ENCODE results near the gene DENND4A.
"Not testable (repeated sequence)": the region's sequence is repeated elsewhere in the genome, so short reads cannot be mapped to it uniquely, and the experiment has no call there.

DENND4A gene

GRCh38 chr15:65818927-65819562 is 27.0 kb upstream of the DENND4A start:
- no peak for DNase-seq

GRCh38 chr15:65816441-65816840 is 24.3 kb upstream of the DENND4A start:
- DNase-seq = no peak

GRCh38 chr15:65816008-65816407 is 23.9 kb upstream of the DENND4A start:
- not testable (repeated sequence) for DNase-seq

- DNase-seq = not testable (repeated sequence)
Observed at GRCh38 chr15:65814271-65814670, 22.2 kb upstream of the DENND4A start.

GRCh38 chr15:65812916-65813315 is 20.8 kb upstream of the DENND4A start:
- DNase-seq = no peak

- DNase-seq = no peak
Observed at GRCh38 chr15:65812467-65812866, 20.4 kb upstream of the DENND4A start.

GRCh38 chr15:65811835-65812234 is 19.7 kb upstream of the DENND4A start:
- no peak for DNase-seq

- not testable (repeated sequence) for DNase-seq
Observed at GRCh38 chr15:65811011-65811733, 19.1 kb upstream of the DENND4A start.

- no peak for DNase-seq
Observed at GRCh38 chr15:65806397-65806796, 14.3 kb upstream of the DENND4A start.

- peak in 1 of 3 experiments; percentile 47 for DNase-seq
Observed at GRCh38 chr15:65805019-65805745, 13.1 kb upstream of the DENND4A start.

- DNase-seq = peak in 1 of 3 experiments; percentile 47
Observed at GRCh38 chr15:65804252-65804931, 12.3 kb upstream of the DENND4A start.

GRCh38 chr15:65801229-65801805 is 9.2 kb upstream of the DENND4A start:
- no peak for DNase-seq

- DNase-seq = peak in 1 of 3 experiments; percentile 4
Observed at GRCh38 chr15:65796610-65797078, 4.6 kb upstream of the DENND4A start.

- no peak for DNase-seq
Observed at GRCh38 chr15:65795663-65796216, 3.6 kb upstream of the DENND4A start.

GRCh38 chr15:65793818-65794104 is 1.7 kb upstream of the DENND4A start:
- DNase-seq = no peak

GRCh38 chr15:65792988-65793817 is 1.1 kb upstream of the DENND4A start:
- no peak for DNase-seq

GRCh38 chr15:65791335-65792137 is 557 bp downstream of the DENND4A start:
- DNase-seq = peak; percentile 31 to 88 (median 84)

- DNase-seq = peak in 1 of 3 experiments; percentile 78
Observed at GRCh38 chr15:65790694-65791334, 1.3 kb downstream of the DENND4A start.

GRCh38 chr15:65789759-65790425 is 2.2 kb downstream of the DENND4A start:
- DNase-seq = no peak

- no peak for DNase-seq
Observed at GRCh38 chr15:65789105-65789504, 3.0 kb downstream of the DENND4A start.
